Suprapubic skin (tissue), 3 donors: Measurements from ENCODE around the gene EFCAB5.

Experiments
- CTCF ChIP-seq, 2 donors: fragments of 200-600 bp in 1 of 2; fragments of 450-650 bp in 1 of 2; sonication (generic) in 1 of 2; IDR thresholded peaks; one replicate each; pipeline ENCODE4 v1.5.1; 2016 to 2019; ENCODE audit warnings: antibody characterized with exemption in 2 of 2, mild to moderate bottlenecking in 1 of 2, moderate library complexity in 1 of 2
- POLR2AphosphoS5 ChIP-seq, 3 donors: sonication (generic); formaldehyde crosslinking; IDR thresholded peaks; one replicate each; pipeline ENCODE4 v1.6.1; 2017; ENCODE audit warnings: antibody characterized with exemption in 3 of 3

- TF ChIP-seq CTCF (IDR thresholded peaks at IDR 0.05) = no peak
- no peak for TF ChIP-seq POLR2AphosphoS5 (IDR thresholded peaks at IDR 0.05)
These were observed 26.5 kb upstream of the EFCAB5 start for GRCh38 chr17:29914819-29915537.
